IMR-90 (cell line): ENCODE measurements around the gene PCDH1. TPM values are rescaled to one million over a fixed set of nuclear protein-coding genes. Genes with fewer than 3 reads are reported as not detected.

Experiments used
- ATAC-seq: fragments of 200-7000 bp; cut with Tn5 transposase; 2 replicates; pipeline ENCODE4 v1.9.1; 2020; ENCODE audit warnings: low read depth, mild to moderate bottlenecking, moderate library complexity
- BruUV-seq: library from RNA; stranded (reverse); fragments of 400-500 nt; replicated peaks from 2 replicates; lab custom pipeline; 2021; lab: Mats Ljungman, UMichigan
- CTCF ChIA-PET: fragments of 300-600 bp; formaldehyde crosslinking; extraction: SDS; loops from one replicate; lab custom pipeline; 2021; ENCODE audit warnings: antibody characterized with exemption; lab: Yijun Ruan, JAX
- POLR2A ChIA-PET: fragments of 300-600 bp; sonication (Branson Sonifier 250); formaldehyde crosslinking; loops from one replicate; lab custom pipeline; 2022; ENCODE audit warnings: antibody characterized with exemption; ENCODE audit not compliant: unreplicated experiment; lab: Charles Lee
- DNase-seq: peaks from one replicate; pipeline ENCODE4 v3.0.0; 2013
- H2AFZ ChIP-seq: replicated peaks from 2 replicates; pipeline ENCODE3; 2013; ENCODE audit warnings: low read length, mild to moderate bottlenecking; ENCODE audit not compliant: poor library complexity
- H2AK5ac ChIP-seq: 2 replicates; pipeline ENCODE4 v1.6.1; 2013; ENCODE audit warnings: low read depth, low read length, inconsistent platforms
- H2AK9ac ChIP-seq: replicated peaks from 2 replicates; pipeline ENCODE3; 2013; ENCODE audit warnings: mild to moderate bottlenecking, low read depth, low read length, moderate library complexity; ENCODE audit not compliant: poor library complexity
- H2BK120ac ChIP-seq: 2 replicates; pipeline ENCODE4 v1.6.1; 2013; ENCODE audit warnings: low read depth, low read length, inconsistent platforms
- H2BK15ac ChIP-seq: 3 replicates; pipeline ENCODE4 v1.6.1; 2013; ENCODE audit warnings: low read depth, low read length, inconsistent platforms
- H2BK20ac ChIP-seq: 2 replicates; pipeline ENCODE4 v1.6.1; 2013; ENCODE audit warnings: low read depth, mild to moderate bottlenecking, inconsistent platforms, low read length, moderate library complexity
- H2BK5ac ChIP-seq: 2 replicates; pipeline ENCODE4 v1.6.1; 2013; ENCODE audit warnings: mild to moderate bottlenecking, low read depth, low read length, inconsistent platforms; ENCODE audit not compliant: poor library complexity, severe bottlenecking
- H3K14ac ChIP-seq: replicated peaks from 2 replicates; pipeline ENCODE4 v1.6.1; 2013; ENCODE audit warnings: low read depth, low read length, inconsistent platforms
- H3K18ac ChIP-seq: 2 replicates; pipeline ENCODE4 v1.6.1; 2013; ENCODE audit warnings: low read depth, low read length, control low read depth
- H3K23ac ChIP-seq: 2 replicates; pipeline ENCODE4 v1.6.1; 2013; ENCODE audit warnings: low read depth, low read length, inconsistent platforms
- H3K27ac ChIP-seq: 2 replicates; pipeline ENCODE4 v1.5.1; 2013; ENCODE audit warnings: mild to moderate bottlenecking, control low read depth, low read length; ENCODE audit not compliant: insufficient read depth
- H3K27me3 ChIP-seq: 2 replicates; pipeline ENCODE4 v1.6.1; 2013; ENCODE audit warnings: low read length; ENCODE audit not compliant: control insufficient read depth, insufficient read depth
- H3K36me3 ChIP-seq: 2 replicates; pipeline ENCODE4 v1.6.1; 2013; ENCODE audit warnings: low read length, mixed read lengths; ENCODE audit not compliant: control insufficient read depth, insufficient read depth
- H3K4ac ChIP-seq: 2 replicates; pipeline ENCODE4 v1.6.1; 2013; ENCODE audit warnings: low read depth, low read length, inconsistent platforms
- H3K4me1 ChIP-seq: 2 replicates; pipeline ENCODE4 v1.6.1; 2013; ENCODE audit warnings: low read length, mixed read lengths; ENCODE audit not compliant: control insufficient read depth, insufficient read depth
- H3K4me2 ChIP-seq: 2 replicates; pipeline ENCODE4 v1.6.1; 2013; ENCODE audit warnings: low read depth, mild to moderate bottlenecking, control low read depth, low read length, moderate library complexity
- H3K4me3 ChIP-seq: 2 replicates; pipeline ENCODE4 v1.5.1; 2013; ENCODE audit warnings: low read depth, mild to moderate bottlenecking, control low read depth, low read length, moderate library complexity; ENCODE audit not compliant: insufficient read depth
- H3K56ac ChIP-seq: 2 replicates; pipeline ENCODE4 v1.6.1; 2013; ENCODE audit warnings: low read length, inconsistent platforms; ENCODE audit not compliant: insufficient read depth; ENCODE audit errors: extremely low read depth
- H3K79me1 ChIP-seq, 2 experiments: 2 replicates each; pipeline ENCODE4 v1.6.1; 2013; ENCODE audit warnings: low read length in 2 of 2, inconsistent platforms in 1 of 2, low read depth in 1 of 2
- H3K9ac ChIP-seq: 2 replicates; pipeline ENCODE4 v1.6.1; 2013; ENCODE audit warnings: low read depth, low read length, control low read depth
- H3K9me1 ChIP-seq: 2 replicates; pipeline ENCODE4 v1.6.1; 2013; ENCODE audit warnings: low read length, inconsistent platforms; ENCODE audit not compliant: insufficient read depth
- H3K9me3 ChIP-seq: 2 replicates; pipeline ENCODE4 v1.6.1; 2013; ENCODE audit warnings: low read length; ENCODE audit not compliant: control insufficient read depth, insufficient read depth
- H4K20me1 ChIP-seq: 2 replicates; pipeline ENCODE4 v1.6.1; 2013; ENCODE audit warnings: low read length, inconsistent platforms; ENCODE audit not compliant: insufficient read depth
- H4K5ac ChIP-seq: 2 replicates; pipeline ENCODE4 v1.6.1; 2013; ENCODE audit warnings: mild to moderate bottlenecking, low read depth, low read length, control low read depth
- H4K8ac ChIP-seq, 2 experiments: 2 replicates each; pipeline ENCODE4 v1.6.1; 2013; ENCODE audit warnings: low read depth in 2 of 2, low read length in 2 of 2, control low read depth in 1 of 2, inconsistent platforms in 1 of 2
- H4K91ac ChIP-seq: 2 replicates; pipeline ENCODE4 v1.6.1; 2013; ENCODE audit warnings: low read depth, low read length, inconsistent platforms; ENCODE audit not compliant: insufficient read depth
- BHLHE40 ChIP-seq: fragments of 150-350 bp; IDR thresholded peaks from 2 replicates; pipeline ENCODE4 v1.6.1; 2016; ENCODE audit warnings: mild to moderate bottlenecking, low read depth, low read length
- CEBPB ChIP-seq: IDR thresholded peaks from 2 replicates; pipeline ENCODE4 v1.6.1; 2012; ENCODE audit warnings: low read depth, low read length, improper control_type of control experiment
- CHD1 ChIP-seq: IDR thresholded peaks from 2 replicates; pipeline ENCODE4 v1.6.1; 2012; ENCODE audit warnings: low read depth, low read length, improper control_type of control experiment
- FOS ChIP-seq: fragments of 150-350 bp; IDR thresholded peaks from 2 replicates; pipeline ENCODE4 v1.6.1; 2016; ENCODE audit warnings: low read depth, low read length
- MAFK ChIP-seq: IDR thresholded peaks from 2 replicates; pipeline ENCODE4 v1.6.1; 2012; ENCODE audit warnings: low read depth, low read length, improper control_type of control experiment
- MAZ ChIP-seq: IDR thresholded peaks from 2 replicates; pipeline ENCODE4 v1.6.1; 2012; ENCODE audit warnings: low read depth, mild to moderate bottlenecking, low read length, improper control_type of control experiment, moderate library complexity, borderline replicate concordance
- MXI1 ChIP-seq: IDR thresholded peaks from 2 replicates; pipeline ENCODE4 v1.6.1; 2012; ENCODE audit warnings: low read depth, mild to moderate bottlenecking, low read length, moderate library complexity, borderline replicate concordance
- NFE2L2 ChIP-seq: fragments of 150-350 bp; IDR thresholded peaks from 2 replicates; pipeline ENCODE4 v1.6.1; 2016; ENCODE audit warnings: low read depth, mild to moderate bottlenecking, low read length
- POLR2A ChIP-seq: IDR thresholded peaks from 2 replicates; pipeline ENCODE4 v1.6.1; 2012; ENCODE audit warnings: mild to moderate bottlenecking, low read depth, low read length
- RAD21 ChIP-seq: IDR thresholded peaks from 2 replicates; pipeline ENCODE4 v1.6.1; 2012; ENCODE audit warnings: low read length, improper control_type of control experiment
- RCOR1 ChIP-seq: IDR thresholded peaks from 2 replicates; pipeline ENCODE4 v1.6.1; 2012; ENCODE audit warnings: mild to moderate bottlenecking, low read length, improper control_type of control experiment; ENCODE audit not compliant: insufficient replicate concordance
- RFX5 ChIP-seq: IDR thresholded peaks from 2 replicates; pipeline ENCODE4 v1.8.0; 2012; ENCODE audit warnings: low read depth, mild to moderate bottlenecking, low read length, moderate library complexity
- SMC3 ChIP-seq: fragments of 150-350 bp; IDR thresholded peaks from 2 replicates; pipeline ENCODE4 v1.6.1; 2016; ENCODE audit warnings: low read depth, mild to moderate bottlenecking, antibody characterized with exemption, low read length, moderate library complexity
- WGBS, 2 experiments: methylation state at CpG; one replicate each; pipeline versions ENCODE4 v1.1.5 to v1.1.7; 2013; ENCODE audit warnings: missing lambda C conversion rate in 2 of 2; ENCODE audit not compliant: insufficient read length in 1 of 2; ENCODE audit errors: extremely low coverage in 2 of 2; 5-methylcytosine and 5-hydroxymethylcytosine counted together
- dilution Hi-C: fragments of 300-500 bp; cut with HindIII; formaldehyde crosslinking; loops from one replicate; pipeline ENCODE4 v1.14.3; 2018; ENCODE audit warnings: low sequenced_read_pairs; ENCODE audit not compliant: unreplicated experiment
- in situ Hi-C: fragments of 300-500 bp; cut with MboI; formaldehyde crosslinking; loops from 3 replicates; pipeline ENCODE4 v1.14.3; 2019; ENCODE audit warnings: low sequenced_read_pairs, inconsistent platforms, mixed read lengths
- intact Hi-C: fragments of 100-400 bp; cut with micrococcal nuclease; formaldehyde crosslinking; loops from 2 replicates; pipeline ENCODE4 v1.10.0; 2022
- polyA plus RNA-seq, 3 experiments: library from polyadenylated mRNA; depleted of rRNA; stranded (reverse); fragments of >200 nt; gene quantifications; 2 replicates each; pipeline ENCODE4 v1.2.3, GENCODE V29; 2012; ENCODE audit warnings: low replicate concordance in 1 of 3
- total RNA-seq: library from RNA; depleted of rRNA; stranded (reverse); fragments of >200 nt; gene quantifications from 2 replicates; pipeline ENCODE4 v1.2.3, GENCODE V29; 2012
- TF ChIP-seq, protein P1 (sequence below): conservative IDR thresholded peaks from 2 replicates; pipeline ENCODE4 v1.5.1; 2012; ENCODE audit warnings: mild to moderate bottlenecking, low read depth, low read length, improper control_type of control experiment
- TF ChIP-seq, protein P2 (sequence below): fragments of 150-350 bp; IDR thresholded peaks from 2 replicates; pipeline ENCODE4 v1.6.1; 2017; ENCODE audit warnings: mild to moderate bottlenecking, antibody characterized with exemption, low read length, low read depth
- TF ChIP-seq, protein P3 (sequence below): fragments of 150-350 bp; IDR thresholded peaks from 2 replicates; pipeline ENCODE4 v1.6.1; 2016; ENCODE audit warnings: low read depth, mild to moderate bottlenecking, low read length, moderate library complexity, borderline replicate concordance

PCDH1 gene
- total and polyA plus RNA-seq, 2 of the 4 experiments (the other 2 are of a cell fraction): 0.74 to 0.90 TPM

DNA sequence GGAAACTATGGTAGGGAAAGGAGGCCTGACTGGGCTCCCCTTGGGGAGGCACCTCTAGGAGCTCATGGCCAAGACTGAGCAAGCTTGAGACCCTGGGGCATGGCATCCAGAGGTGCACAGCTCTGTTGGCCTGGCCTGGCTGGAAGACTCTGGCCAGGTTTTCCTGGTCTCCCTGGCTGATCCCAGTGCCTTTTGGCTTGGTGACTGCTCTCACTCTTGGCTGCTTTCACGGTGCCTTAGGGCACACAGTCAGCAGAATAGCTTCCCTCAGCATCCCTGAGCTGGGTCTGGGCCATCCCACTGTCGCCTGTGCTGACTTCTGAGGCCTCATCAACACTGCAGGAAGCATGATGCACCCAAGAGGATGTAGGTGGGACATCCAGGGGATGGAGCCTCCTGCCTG lies 32.1 kb upstream of the PCDH1 start:
- H2BK5ac ChIP-seq: no peak overlapping the region
- no peak overlapping the region for H4K8ac ChIP-seq
- dilution Hi-C loops (no loop called here), in situ Hi-C loops (no loop called here), intact Hi-C loops (no loop called here)
- no peak overlapping the region for H2BK15ac ChIP-seq
- H3K9me1 ChIP-seq: no peaks in the 10 kb centered on the region
- DNase-seq (no peak), ATAC-seq (no peak)
- ChIA-PET POLR2A (no interaction called here), CTCF (no interaction called here)
- no peak overlapping the region for H3K18ac ChIP-seq
- no peak overlapping the region for H2BK120ac ChIP-seq
- no peak overlapping the region for H2AFZ ChIP-seq
- no peak overlapping the region for H4K91ac ChIP-seq
- no peak overlapping the region for H3K27ac ChIP-seq
- H3K4me3 ChIP-seq: no peak overlapping the region
- 20% methylated on average over 1 of the region's 2 CpGs; no CpG with 5 or more reads in 1 of the 2 experiments for WGBS, 2 experiments
- no peak overlapping the region for H2AK9ac ChIP-seq
- no peak overlapping the region for H2AK5ac ChIP-seq
- H3K23ac ChIP-seq: no peak overlapping the region
- H2BK20ac ChIP-seq: no peak overlapping the region
- no peak overlapping the region for H3K9ac ChIP-seq
- H3K9me3 ChIP-seq: no peaks in the 10 kb centered on the region
- H3K27me3 ChIP-seq: peaks cover 25% of the 10 kb centered on the region
- no peak overlapping the region for H4K5ac ChIP-seq
- H3K4ac ChIP-seq: no peak overlapping the region
- H3K4me2 ChIP-seq: no peak overlapping the region
- TF ChIP-seq, protein P1, sequence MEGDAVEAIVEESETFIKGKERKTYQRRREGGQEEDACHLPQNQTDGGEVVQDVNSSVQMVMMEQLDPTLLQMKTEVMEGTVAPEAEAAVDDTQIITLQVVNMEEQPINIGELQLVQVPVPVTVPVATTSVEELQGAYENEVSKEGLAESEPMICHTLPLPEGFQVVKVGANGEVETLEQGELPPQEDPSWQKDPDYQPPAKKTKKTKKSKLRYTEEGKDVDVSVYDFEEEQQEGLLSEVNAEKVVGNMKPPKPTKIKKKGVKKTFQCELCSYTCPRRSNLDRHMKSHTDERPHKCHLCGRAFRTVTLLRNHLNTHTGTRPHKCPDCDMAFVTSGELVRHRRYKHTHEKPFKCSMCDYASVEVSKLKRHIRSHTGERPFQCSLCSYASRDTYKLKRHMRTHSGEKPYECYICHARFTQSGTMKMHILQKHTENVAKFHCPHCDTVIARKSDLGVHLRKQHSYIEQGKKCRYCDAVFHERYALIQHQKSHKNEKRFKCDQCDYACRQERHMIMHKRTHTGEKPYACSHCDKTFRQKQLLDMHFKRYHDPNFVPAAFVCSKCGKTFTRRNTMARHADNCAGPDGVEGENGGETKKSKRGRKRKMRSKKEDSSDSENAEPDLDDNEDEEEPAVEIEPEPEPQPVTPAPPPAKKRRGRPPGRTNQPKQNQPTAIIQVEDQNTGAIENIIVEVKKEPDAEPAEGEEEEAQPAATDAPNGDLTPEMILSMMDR: no peak
- TF ChIP-seq RAD21: no peak
- no peak for TF ChIP-seq RFX5
- TF ChIP-seq POLR2A: no peak
- TF ChIP-seq RCOR1: no peak
- TF ChIP-seq CEBPB: no peak
- TF ChIP-seq NFE2L2: no peak
- no peak for TF ChIP-seq SMC3
- TF ChIP-seq MAFK: no peak
- TF ChIP-seq CHD1: no peak
- TF ChIP-seq, protein P2, sequence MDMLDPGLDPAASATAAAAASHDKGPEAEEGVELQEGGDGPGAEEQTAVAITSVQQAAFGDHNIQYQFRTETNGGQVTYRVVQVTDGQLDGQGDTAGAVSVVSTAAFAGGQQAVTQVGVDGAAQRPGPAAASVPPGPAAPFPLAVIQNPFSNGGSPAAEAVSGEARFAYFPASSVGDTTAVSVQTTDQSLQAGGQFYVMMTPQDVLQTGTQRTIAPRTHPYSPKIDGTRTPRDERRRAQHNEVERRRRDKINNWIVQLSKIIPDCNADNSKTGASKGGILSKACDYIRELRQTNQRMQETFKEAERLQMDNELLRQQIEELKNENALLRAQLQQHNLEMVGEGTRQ: no peak
- TF ChIP-seq, protein P3, sequence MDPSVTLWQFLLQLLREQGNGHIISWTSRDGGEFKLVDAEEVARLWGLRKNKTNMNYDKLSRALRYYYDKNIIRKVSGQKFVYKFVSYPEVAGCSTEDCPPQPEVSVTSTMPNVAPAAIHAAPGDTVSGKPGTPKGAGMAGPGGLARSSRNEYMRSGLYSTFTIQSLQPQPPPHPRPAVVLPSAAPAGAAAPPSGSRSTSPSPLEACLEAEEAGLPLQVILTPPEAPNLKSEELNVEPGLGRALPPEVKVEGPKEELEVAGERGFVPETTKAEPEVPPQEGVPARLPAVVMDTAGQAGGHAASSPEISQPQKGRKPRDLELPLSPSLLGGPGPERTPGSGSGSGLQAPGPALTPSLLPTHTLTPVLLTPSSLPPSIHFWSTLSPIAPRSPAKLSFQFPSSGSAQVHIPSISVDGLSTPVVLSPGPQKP: no peak
- no peak for TF ChIP-seq MXI1
- no peak for TF ChIP-seq BHLHE40
- no peak for TF ChIP-seq FOS
- no peak for TF ChIP-seq MAZ
- H3K79me1 ChIP-seq: no peaks in the 10 kb centered on the region
- no TSS peak for BruUV-seq
- H4K20me1 ChIP-seq: no peaks in the 10 kb centered on the region
- H3K36me3 ChIP-seq: no peaks in the 10 kb centered on the region
- H3K56ac ChIP-seq: no peak overlapping the region
- H3K4me1 ChIP-seq: peaks cover 1% of the 10 kb centered on the region; the same call in 1 of the 2 replicates
- no peak overlapping the region for H3K14ac ChIP-seq
